ENCODE results near the gene NOL7. TPM values are rescaled to one million over a fixed set of nuclear protein-coding genes. Genes with fewer than 3 reads are reported as not detected.

The NOL7 gene
- total and polyA plus RNA-seq, 8 donors, result 22.7 to 40.3 (median 28.1) TPM

DNA sequence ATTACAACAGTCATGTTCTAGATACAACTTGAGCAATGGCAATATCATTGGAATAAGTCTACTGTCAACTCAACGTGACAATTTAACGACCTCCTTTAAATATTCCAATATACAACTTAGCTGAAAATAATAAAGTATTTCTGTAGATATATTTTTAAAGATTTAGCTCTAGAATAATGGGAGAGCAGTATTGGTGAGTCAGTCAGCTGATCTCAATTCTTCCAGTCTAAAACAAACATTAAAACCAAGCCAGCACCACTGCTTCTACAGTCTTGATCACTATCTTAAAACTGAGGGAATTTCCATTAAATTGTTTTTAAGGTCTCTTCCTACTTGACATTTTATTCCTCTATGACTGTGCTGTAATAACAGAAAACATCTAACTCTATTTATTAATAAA, 38.2 kb downstream of the NOL7 start:
- Histone ChIP-seq H3K27ac (no peak overlapping the region), H3K4me1 (peaks cover 0 to 12% (median 11%) of the 10 kb centered on the region in 3 donors), H3K27me3 (no peaks in the 10 kb centered on the region), H3K36me3 (no peaks in the 10 kb centered on the region), H3K9me3 (no peaks in the 10 kb centered on the region), H3K4me3 (no peak overlapping the region)
- intact Hi-C loops (cut with DNase I), result loop anchor here in 1 of 3 donors (10.0 kb wide), 1 partner anchor 52 kb away; no protein-coding TSS in a partner anchor
- TF ChIP-seq, protein P1, sequence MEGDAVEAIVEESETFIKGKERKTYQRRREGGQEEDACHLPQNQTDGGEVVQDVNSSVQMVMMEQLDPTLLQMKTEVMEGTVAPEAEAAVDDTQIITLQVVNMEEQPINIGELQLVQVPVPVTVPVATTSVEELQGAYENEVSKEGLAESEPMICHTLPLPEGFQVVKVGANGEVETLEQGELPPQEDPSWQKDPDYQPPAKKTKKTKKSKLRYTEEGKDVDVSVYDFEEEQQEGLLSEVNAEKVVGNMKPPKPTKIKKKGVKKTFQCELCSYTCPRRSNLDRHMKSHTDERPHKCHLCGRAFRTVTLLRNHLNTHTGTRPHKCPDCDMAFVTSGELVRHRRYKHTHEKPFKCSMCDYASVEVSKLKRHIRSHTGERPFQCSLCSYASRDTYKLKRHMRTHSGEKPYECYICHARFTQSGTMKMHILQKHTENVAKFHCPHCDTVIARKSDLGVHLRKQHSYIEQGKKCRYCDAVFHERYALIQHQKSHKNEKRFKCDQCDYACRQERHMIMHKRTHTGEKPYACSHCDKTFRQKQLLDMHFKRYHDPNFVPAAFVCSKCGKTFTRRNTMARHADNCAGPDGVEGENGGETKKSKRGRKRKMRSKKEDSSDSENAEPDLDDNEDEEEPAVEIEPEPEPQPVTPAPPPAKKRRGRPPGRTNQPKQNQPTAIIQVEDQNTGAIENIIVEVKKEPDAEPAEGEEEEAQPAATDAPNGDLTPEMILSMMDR (IDR thresholded peaks at IDR 0.05), result no peak
- FAIRE-seq (no peak), ATAC-seq (peak; percentile 61 to 89 (median 72)), DNase-seq (no peak)
- WGBS, 2 donors, result 31 to 35% methylated on average over 2 of the region's 2 CpGs

DNA sequence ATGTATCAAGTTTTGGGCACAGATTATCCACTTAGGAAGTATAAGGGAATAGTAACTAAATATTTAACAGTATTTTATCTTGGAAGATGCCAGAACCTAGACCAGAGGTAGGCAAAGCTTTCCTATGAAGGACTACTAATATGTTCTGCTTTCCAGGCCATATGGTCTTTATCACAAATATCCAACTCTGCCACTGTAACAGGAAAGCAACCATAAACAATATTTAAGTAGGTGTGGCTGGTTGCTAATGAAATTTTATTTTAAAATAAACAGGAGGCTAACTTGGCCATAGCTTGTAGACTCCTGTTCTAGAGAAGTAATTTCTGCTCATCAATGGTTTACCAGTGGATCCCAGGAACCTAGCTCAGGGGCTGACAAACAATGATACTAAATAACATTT, 39.4 kb downstream of the NOL7 start:
- intact Hi-C loops (cut with DNase I), result loop anchor here in 1 of 3 donors (10.0 kb wide), 1 partner anchor 50 kb away; no protein-coding TSS in a partner anchor

DNA sequence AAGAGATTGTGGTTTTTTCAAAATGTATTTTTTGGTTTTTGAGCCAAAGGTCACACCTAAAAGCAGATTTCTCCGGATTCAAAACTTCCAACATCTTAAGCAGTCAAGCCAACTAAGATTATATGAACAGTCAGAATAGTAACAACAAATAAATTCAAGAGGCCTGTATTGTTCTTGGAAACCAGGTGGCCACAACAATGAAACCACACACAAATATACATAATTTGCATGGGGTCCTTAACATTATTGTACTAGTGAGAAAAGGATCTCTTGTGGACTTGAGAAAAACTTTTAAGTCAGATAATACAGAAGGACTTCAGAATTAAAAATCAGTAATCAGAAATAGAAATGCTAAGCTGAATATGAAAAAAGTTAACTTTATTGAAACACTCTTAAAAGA, 40.6 kb downstream of the NOL7 start:
- Histone ChIP-seq H3K4me1 (peaks cover 0 to 16% (median 11%) of the 10 kb centered on the region in 3 donors), H3K4me3 (no peak overlapping the region), H3K27me3 (no peaks in the 10 kb centered on the region), H3K9me3 (no peaks in the 10 kb centered on the region), H3K36me3 (no peaks in the 10 kb centered on the region), H3K27ac (no peak overlapping the region)
- no peak for ATAC-seq
- TF ChIP-seq, protein P1 (IDR thresholded peaks at IDR 0.05), result no peak
- no peak for DNase-seq
- FAIRE-seq, result no peak
- intact Hi-C loops (cut with DNase I), result loop anchor here in 1 of 3 donors (10.0 kb wide), 1 partner anchor 49 kb away; no protein-coding TSS in a partner anchor
- WGBS, 2 donors, result 83 to 93% methylated on average over 1 of the region's 1 CpG

More for the DNA sequence above, 39.4 kb downstream of the NOL7 start:
- H3K27ac ChIP-seq, result no peak overlapping the region
- FAIRE-seq (no peak), DNase-seq (no peak), ATAC-seq (no peak)
- H3K4me1 ChIP-seq, result peaks cover 0 to 15% (median 11%) of the 10 kb centered on the region in 3 donors
- no peaks in the 10 kb centered on the region for H3K36me3 ChIP-seq
- H3K4me3 ChIP-seq, result no peak overlapping the region
- TF ChIP-seq, protein P1 (IDR thresholded peaks at IDR 0.05), result no peak
- H3K9me3 ChIP-seq, result no peaks in the 10 kb centered on the region
- no peaks in the 10 kb centered on the region for H3K27me3 ChIP-seq

DNA sequence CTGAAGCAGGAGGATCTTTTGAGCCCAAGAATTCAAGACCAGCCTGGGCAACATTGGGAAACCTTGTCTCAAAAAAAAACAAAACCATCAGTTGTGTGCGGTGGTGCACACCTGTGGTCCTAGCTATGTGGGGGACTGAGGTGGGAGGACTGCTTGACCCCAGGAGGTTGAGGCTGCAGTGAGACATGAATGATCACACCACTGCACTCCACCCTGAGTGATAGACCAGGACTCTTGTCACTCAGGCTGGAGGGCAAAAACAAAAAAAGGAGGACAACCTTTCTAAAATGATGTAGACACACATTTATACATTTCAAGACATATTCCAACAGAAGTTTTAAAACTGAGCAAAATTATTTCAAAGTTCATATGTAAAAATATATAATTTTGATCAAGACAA, 45.1 kb downstream of the NOL7 start:
- no peaks in the 10 kb centered on the region for H3K27me3 ChIP-seq
- ATAC-seq (no peak), DNase-seq (no peak), FAIRE-seq (no peak)
- H3K9me3 ChIP-seq, result no peaks in the 10 kb centered on the region
- intact Hi-C loops (cut with DNase I), result no loop called here
- no peak overlapping the region for H3K27ac ChIP-seq
- no peaks in the 10 kb centered on the region for H3K36me3 ChIP-seq
- TF ChIP-seq, protein P1 (IDR thresholded peaks at IDR 0.05), result no peak
- WGBS, 2 donors, result 92 to 93% methylated on average over 1 of the region's 1 CpG
- H3K4me3 ChIP-seq, result no peak overlapping the region
- H3K4me1 ChIP-seq, result peaks cover 10 to 34% (median 23%) of the 10 kb centered on the region in 3 donors

DNA sequence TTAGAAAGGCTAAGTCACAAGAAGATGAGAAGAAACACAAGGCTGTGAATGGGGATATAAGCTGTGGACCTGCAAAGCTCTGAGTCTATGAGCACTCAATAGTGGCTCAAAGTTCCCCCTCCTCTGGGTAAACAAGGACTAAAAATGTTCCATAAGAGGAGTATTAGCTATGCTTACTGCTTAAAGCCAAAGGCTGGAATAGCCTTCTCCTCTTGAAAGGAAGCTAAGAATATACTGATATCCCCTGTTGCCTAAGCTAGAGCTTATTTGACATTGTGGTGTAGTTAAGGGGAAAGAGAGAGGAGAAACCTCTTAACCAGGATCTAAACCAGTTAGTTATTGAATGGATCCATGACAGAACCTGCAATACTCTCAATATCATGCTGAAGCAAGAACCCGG, 45.8 kb downstream of the NOL7 start:
- TF ChIP-seq, protein P1 (IDR thresholded peaks at IDR 0.05), result no peak
- Histone ChIP-seq H3K27ac (no peak overlapping the region), H3K36me3 (no peaks in the 10 kb centered on the region), H3K4me3 (no peak overlapping the region), H3K9me3 (no peaks in the 10 kb centered on the region), H3K4me1 (peaks cover 16 to 39% (median 23%) of the 10 kb centered on the region in 3 donors), H3K27me3 (no peaks in the 10 kb centered on the region)
- WGBS, 2 donors, result 92 to 100% methylated on average over 1 of the region's 1 CpG
- ATAC-seq (peak in 1 of 4 donors; percentile 31), DNase-seq (no peak), FAIRE-seq (no peak)
- intact Hi-C loops (cut with DNase I), result no loop called here
